Neural progenitor cell (in vitro differentiated cells): ENCODE data around the gene ADGRV1. TPM values are rescaled to one million over a fixed set of nuclear protein-coding genes. Genes with fewer than 3 reads are reported as not detected.
A peak's percentile ranks its signal among the peaks of the same experiment; 100 is the strongest.

Experiments
- DNase-seq: peaks from one replicate; pipeline ENCODE4 v3.0.0-alpha.2; 2016; ENCODE audit warnings: low spot score
- H2AFZ ChIP-seq: fragments of 200-600 bp; sonication (generic); replicated peaks from 2 replicates; pipeline ENCODE4 v1.6.1; 2016; ENCODE audit warnings: antibody characterized with exemption
- H3F3A ChIP-seq: fragments of 200-600 bp; sonication (generic); 2 replicates; pipeline ENCODE4 v1.6.1; 2016; ENCODE audit warnings: antibody characterized with exemption, low read depth
- H3K27ac ChIP-seq: fragments of 200-600 bp; sonication (generic); 2 replicates; pipeline ENCODE4 v1.5.1; 2016; ENCODE audit warnings: mild to moderate bottlenecking
- H3K27me3 ChIP-seq: fragments of 200-600 bp; sonication (generic); 2 replicates; pipeline ENCODE4 v1.6.1; 2016; ENCODE audit warnings: mild to moderate bottlenecking, moderate library complexity
- H3K36me3 ChIP-seq: fragments of 200-600 bp; sonication (generic); 2 replicates; pipeline ENCODE4 v1.5.1; 2016
- H3K4me1 ChIP-seq: fragments of 200-600 bp; sonication (generic); 2 replicates; pipeline ENCODE4 v1.6.1; 2016; ENCODE audit warnings: mixed run types
- H3K4me2 ChIP-seq: fragments of 200-600 bp; sonication (generic); 2 replicates; pipeline ENCODE4 v1.6.1; 2016
- H3K4me3 ChIP-seq: fragments of 200-600 bp; sonication (generic); 2 replicates; pipeline ENCODE4 v1.5.1; 2016
- H3K79me2 ChIP-seq: fragments of 200-600 bp; sonication (generic); 2 replicates; pipeline ENCODE4 v1.6.1; 2016; ENCODE audit warnings: low read depth
- H3K9ac ChIP-seq: fragments of 200-600 bp; sonication (generic); 2 replicates; pipeline ENCODE4 v1.6.1; 2016
- H3K9me3 ChIP-seq: fragments of 200-600 bp; sonication (generic); 2 replicates; pipeline ENCODE4 v1.5.1; 2016; ENCODE audit warnings: low read depth
- H4K20me1 ChIP-seq: fragments of 200-600 bp; sonication (generic); 2 replicates; pipeline ENCODE4 v1.6.1; 2016; ENCODE audit warnings: low read depth
- H3K27ac Mint-ChIP-seq: 3 replicates; pipeline ENCODE4 v1.8.0; 2021; ENCODE audit warnings: mixed read lengths
- H3K27me3 Mint-ChIP-seq: 2 replicates; pipeline ENCODE4 v1.8.0; 2022; ENCODE audit warnings: low read depth, mild to moderate bottlenecking, inconsistent platforms, moderate library complexity, mixed read lengths; ENCODE audit not compliant: insufficient read depth
- H3K36me3 Mint-ChIP-seq: 3 replicates; pipeline ENCODE4 v1.8.0; 2021; ENCODE audit warnings: mixed read lengths
- H3K4me1 Mint-ChIP-seq: 3 replicates; pipeline ENCODE4 v1.8.0; 2021; ENCODE audit warnings: mixed read lengths
- H3K4me3 Mint-ChIP-seq: 3 replicates; pipeline ENCODE4 v1.8.0; 2021; ENCODE audit warnings: mild to moderate bottlenecking, moderate library complexity, mixed read lengths
- H3K9me3 Mint-ChIP-seq: 3 replicates; pipeline ENCODE4 v1.8.0; 2020; ENCODE audit warnings: mixed read lengths
- CTCF ChIP-seq: fragments of 200-600 bp; sonication (generic); IDR thresholded peaks from 2 replicates; pipeline ENCODE4 v1.5.1; 2017; ENCODE audit warnings: antibody characterized with exemption, mild to moderate bottlenecking
- EZH2 ChIP-seq: fragments of 200-600 bp; sonication (generic); IDR thresholded peaks from 2 replicates; pipeline ENCODE4 v1.6.1; 2017; ENCODE audit warnings: antibody characterized with exemption, mild to moderate bottlenecking, moderate library complexity
- EZH2phosphoT487 ChIP-seq: fragments of 200-600 bp; sonication (generic); IDR thresholded peaks from 2 replicates; pipeline ENCODE4 v1.6.1; 2017; ENCODE audit warnings: antibody characterized with exemption
- total RNA-seq: library from RNA; depleted of rRNA; stranded (reverse); fragments of >200 nt; gene quantifications from 2 replicates; pipeline ENCODE4 v1.2.3, GENCODE V29; 2015; ENCODE audit warnings: low replicate concordance

The ADGRV1 gene
- total RNA-seq, 1 donor from 2014 or later: 151 TPM

- Histone ChIP-seq H3K9me3 (no peaks in the 10 kb centered on the region), H3K27me3 (no peaks in the 10 kb centered on the region), H3K4me2 (no peak overlapping the region), H4K20me1 (no peaks in the 10 kb centered on the region), H3K4me1 (peaks cover 5% of the 10 kb centered on the region), H3K27ac (no peak overlapping the region), H3K36me3 (no peaks in the 10 kb centered on the region), H3K79me2 (no peaks in the 10 kb centered on the region), H3K4me3 (no peak overlapping the region), H2AFZ (no peak overlapping the region), H3K9ac (no peak overlapping the region), H3F3A (no peaks in the 10 kb centered on the region)
- Mint-ChIP-seq H3K9me3 (no peaks in the 10 kb centered on the region), H3K4me1 (peaks cover 12% of the 10 kb centered on the region), H3K4me3 (no peak overlapping the region), H3K27me3 (no peaks in the 10 kb centered on the region), H3K36me3 (no peaks in the 10 kb centered on the region), H3K27ac (no peak overlapping the region)
- TF ChIP-seq CTCF: no peak
- no peak for TF ChIP-seq EZH2phosphoT487
- no peak for TF ChIP-seq EZH2
- DNase-seq: no peak
Observed at GRCh38 chr5:91180506-91180905, 621.9 kb downstream of the ADGRV1 start.

- TF ChIP-seq EZH2phosphoT487: no peak
- TF ChIP-seq CTCF: no peak
- TF ChIP-seq EZH2: no peak
- no peak overlapping the region for H3K4me3 Mint-ChIP-seq
- no peaks in the 10 kb centered on the region for H3K36me3 Mint-ChIP-seq
- Histone ChIP-seq H3K79me2 (no peaks in the 10 kb centered on the region), H3K9me3 (no peaks in the 10 kb centered on the region), H3K9ac (no peak overlapping the region), H3K27ac (no peak overlapping the region), H3K4me3 (no peak overlapping the region), H4K20me1 (no peaks in the 10 kb centered on the region), H3K36me3 (no peaks in the 10 kb centered on the region), H3K4me2 (no peak overlapping the region), H3K27me3 (no peaks in the 10 kb centered on the region), H3K4me1 (no peaks in the 10 kb centered on the region), H3F3A (no peaks in the 10 kb centered on the region), H2AFZ (peak overlapping the region; percentile 67)
- H3K4me1 Mint-ChIP-seq: no peaks in the 10 kb centered on the region
- DNase-seq: no peak
- H3K9me3 Mint-ChIP-seq: no peaks in the 10 kb centered on the region
- H3K27ac Mint-ChIP-seq: no peak overlapping the region
- H3K27me3 Mint-ChIP-seq: no peaks in the 10 kb centered on the region
Observed at GRCh38 chr5:91182763-91183162, 624.2 kb downstream of the ADGRV1 start.

- no peak overlapping the region for H3K9ac ChIP-seq
- no peaks in the 10 kb centered on the region for H3K36me3 Mint-ChIP-seq
- no peak overlapping the region for H2AFZ ChIP-seq
- no peaks in the 10 kb centered on the region for H3K4me1 ChIP-seq
- H3K27ac ChIP-seq: no peak overlapping the region
- no peaks in the 10 kb centered on the region for H3K9me3 Mint-ChIP-seq
- no peak for DNase-seq
- H3K4me3 ChIP-seq: no peak overlapping the region
- no peak overlapping the region for H3K4me2 ChIP-seq
- H3K36me3 ChIP-seq: no peaks in the 10 kb centered on the region
- H3K79me2 ChIP-seq: no peaks in the 10 kb centered on the region
- H3K27me3 Mint-ChIP-seq: no peaks in the 10 kb centered on the region
- no peaks in the 10 kb centered on the region for H3F3A ChIP-seq
- H4K20me1 ChIP-seq: no peaks in the 10 kb centered on the region
- TF ChIP-seq EZH2phosphoT487: no peak
- no peak for TF ChIP-seq EZH2
- TF ChIP-seq CTCF: no peak
- H3K27ac Mint-ChIP-seq: no peak overlapping the region
- H3K4me3 Mint-ChIP-seq: no peak overlapping the region
- H3K4me1 Mint-ChIP-seq: no peaks in the 10 kb centered on the region
- H3K9me3 ChIP-seq: no peaks in the 10 kb centered on the region
- no peaks in the 10 kb centered on the region for H3K27me3 ChIP-seq
Observed at GRCh38 chr5:91183743-91184142, 625.1 kb downstream of the ADGRV1 start.
